Heart left ventricle (tissue), 16 donors: ENCODE data around the gene ZBTB40. TPM values are rescaled to one million over a fixed set of nuclear protein-coding genes. Genes with fewer than 3 reads are reported as not detected.

ENCODE experiments used
- ATAC-seq, 4 donors: fragments of 200-7000 bp; cut with Tn5 transposase; one replicate each; pipeline ENCODE4 v1.9.1; 2020 to 2022; ENCODE audit warnings: moderate library complexity in 4 of 4, mild to moderate bottlenecking in 3 of 4, moderate number of reproducible peaks in 1 of 4
- DNase-seq, 5 donors: peaks; one replicate each; pipeline ENCODE4 v3.0.0-alpha.2; 2020
- H3K27ac ChIP-seq, 12 donors: fragments of 200-600 bp; sonication (generic) in 4 of 12; one replicate each; pipeline versions ENCODE4 v1.5.0 to v1.8.0; 2016 to 2022; ENCODE audit warnings: mild to moderate bottlenecking in 2 of 12
- H3K27me3 ChIP-seq, 9 donors: fragments of 200-600 bp; sonication (generic) in 2 of 9; one replicate each; pipeline versions ENCODE4 v1.5.1 to v1.8.0; 2016 to 2022; ENCODE audit warnings: mild to moderate bottlenecking in 3 of 9
- H3K36me3 ChIP-seq, 9 donors: fragments of 200-600 bp; sonication (generic) in 2 of 9; one replicate each; pipeline versions ENCODE4 v1.5.0 to v1.8.0; 2018 to 2022; ENCODE audit warnings: mild to moderate bottlenecking in 2 of 9
- H3K4me1 ChIP-seq, 12 donors: fragments of 200-600 bp; sonication (generic) in 4 of 12; one replicate each; pipeline versions ENCODE4 v1.5.0 to v1.8.0; 2016 to 2022; ENCODE audit warnings: mild to moderate bottlenecking in 3 of 12
- H3K4me3 ChIP-seq, 12 donors: fragments of 200-600 bp; sonication (generic) in 4 of 12; one replicate each; pipeline versions ENCODE4 v1.5.0 to v1.8.0; 2017 to 2022; ENCODE audit warnings: mild to moderate bottlenecking in 9 of 12, moderate library complexity in 4 of 12
- H3K9me3 ChIP-seq, 12 donors: fragments of 200-600 bp; sonication (generic) in 4 of 12; one replicate each; pipeline versions ENCODE4 v1.5.0 to v1.8.0; 2016 to 2022; ENCODE audit warnings: mild to moderate bottlenecking in 1 of 12
- CTCF ChIP-seq, 12 donors: fragments of 200-600 bp; sonication (generic) in 4 of 12; IDR thresholded peaks; one replicate each; pipeline versions ENCODE4 v1.5.0 to v1.8.0; 2018 to 2022; ENCODE audit warnings: antibody characterized with exemption in 12 of 12, mild to moderate bottlenecking in 5 of 12
- POLR2A ChIP-seq, 2 donors: fragments of 450-650 bp; IDR thresholded peaks; one replicate each; pipeline ENCODE4 v1.6.1; 2017; ENCODE audit warnings: antibody characterized with exemption in 2 of 2, mild to moderate bottlenecking in 2 of 2, moderate library complexity in 2 of 2
- WGBS, 4 donors: extraction: QIAGEN DNeasy Blood & Tissue Kit in 2 of 4; methylation state at CpG; one replicate each; pipeline versions ENCODE4 v1.1.5 to v1.1.7; 2013 to 2018; 5-methylcytosine and 5-hydroxymethylcytosine counted together
- intact Hi-C, 10 donors: fragments of 100-400 bp; cut with DNase I; formaldehyde crosslinking; loops; one replicate each; pipeline versions ENCODE4 v1.11.1 to v1.14.2; 2022
- polyA plus RNA-seq, 2 donors: library from polyadenylated mRNA; stranded (reverse); fragments of 200-250 nt; gene quantifications; one replicate each; pipeline ENCODE4 v1.2.3, GENCODE V29; 2013
- total RNA-seq, 9 donors: library from RNA; depleted of rRNA in 2 of 9; stranded (reverse); fragments of >200 nt in 2 of 9; fragmentation: NEBNext Ultra II Directional in 3 of 9; extraction: Animal tissue kit (Norgen Biotek cat#: 25700) in 3 of 9; gene quantifications; one replicate each; pipeline versions ENCODE4 v1.1.0 to v1.2.4, GENCODE V29; 2016 to 2023
- donor health status: ischemic (EF 13 %, LVEDD 7.1; RV severe dilation, severe dysfunction).
- donor health status: healthy with polysubstance abuse.
- donor health status: DM: no; HTN: yes; CAD: no.
- donor health status: DM: no; HTN: no; CAD: no.
- donor health status: ischemic (EF 25% LVEDD 6.9; RV normal size, moderate dysfunction).
- donor health status: ischemic (EF 25% LVEDD 5.7; RV mildly dilated, moderate dysfunction).
- donor health status: healthy.
- donor health status: DM: yes; HTN: yes; CAD: no.
- donor health status: ischemic (EF 35%, LVEDD 5.7; RV mildly dilated, moderate dysfunction).
- donor health status: nonischemic (EF 11% LVEDD 7.7; RV severe dilation, severe dysfunction).
- donor health status: DM: yes; HTN: yes; CAD: no.
- donor health status: PGD.
- donor health status: ischemic (EF 29% LVEDD 5.4; RV normal size, mild dysfunction).
- donor health status: nonischemic (EF 23%, LVEDD 6.1; RV moderate dilation, normal function).

Gene ZBTB40
- total and polyA plus RNA-seq, 11 donors = 4.6 to 17.7 (median 15.1) TPM

GRCh38 chr1:22437573-22437972 lies 14.1 kb upstream of the ZBTB40 start:
- no peak for TF ChIP-seq CTCF (IDR thresholded peaks at IDR 0.05)
- TF ChIP-seq POLR2A (IDR thresholded peaks at IDR 0.05) = no peak
- peaks cover 0 to 2% (median 0%) of the 10 kb centered on the region in 9 donors for H3K27me3 ChIP-seq
- intact Hi-C loops = no loop called here
- peaks cover 0 to 28% (median 16%) of the 10 kb centered on the region in 12 donors for H3K9me3 ChIP-seq
- no peak for DNase-seq
- H3K27ac ChIP-seq = no peak overlapping the region
- H3K4me3 ChIP-seq = no peak overlapping the region
- peaks cover 0 to 6% (median 0%) of the 10 kb centered on the region in 12 donors for H3K4me1 ChIP-seq
- ATAC-seq = no peak
- WGBS, 4 donors = 90 to 93% (median 92%) methylated on average over 13 of the region's 13 CpGs
- no peaks in the 10 kb centered on the region for H3K36me3 ChIP-seq

GRCh38 chr1:22440582-22440981 lies 11.1 kb upstream of the ZBTB40 start:
- ATAC-seq (no peak), DNase-seq (no peak)
- Histone ChIP-seq H3K4me3 (no peak overlapping the region), H3K27me3 (no peaks in the 10 kb centered on the region), H3K9me3 (peaks cover 0 to 28% (median 16%) of the 10 kb centered on the region in 12 donors), H3K4me1 (peaks cover 0 to 11% (median 0%) of the 10 kb centered on the region in 12 donors), H3K27ac (no peak overlapping the region), H3K36me3 (no peaks in the 10 kb centered on the region)
- intact Hi-C loops = no loop called here
- TF ChIP-seq CTCF (IDR thresholded peaks at IDR 0.05) (no peak), POLR2A (IDR thresholded peaks at IDR 0.05) (no peak)

- TF ChIP-seq CTCF (IDR thresholded peaks at IDR 0.05) (no peak), POLR2A (IDR thresholded peaks at IDR 0.05) (no peak)
- no peak for DNase-seq
- intact Hi-C loops = no loop called here
- peak in 1 of 4 donors; percentile 33 for ATAC-seq
- Histone ChIP-seq H3K4me1 (peaks cover 0 to 17% (median 4%) of the 10 kb centered on the region in 12 donors), H3K4me3 (no peak overlapping the region), H3K36me3 (no peaks in the 10 kb centered on the region), H3K27ac (peak overlapping the region in 1 of 12 donors; percentile 9), H3K27me3 (no peaks in the 10 kb centered on the region), H3K9me3 (peaks cover 0 to 28% (median 16%) of the 10 kb centered on the region in 12 donors)
- 38 to 47% (median 43%) methylated on average over 5 of the region's 5 CpGs for WGBS, 4 donors
Observed at GRCh38 chr1:22442212-22442894, 9.3 kb upstream of the ZBTB40 start.

- intact Hi-C loops = no loop called here
- no peak for TF ChIP-seq POLR2A (IDR thresholded peaks at IDR 0.05)
- no peak for TF ChIP-seq CTCF (IDR thresholded peaks at IDR 0.05)
- DNase-seq (no peak), ATAC-seq (no peak)
- H3K4me3 ChIP-seq = no peak overlapping the region
- peak overlapping the region in 1 of 12 donors; percentile 8 for H3K27ac ChIP-seq
- H3K36me3 ChIP-seq = no peaks in the 10 kb centered on the region
- H3K27me3 ChIP-seq = no peaks in the 10 kb centered on the region
- WGBS, 4 donors = 42 to 60% (median 57%) methylated on average over 4 of the region's 4 CpGs
- H3K4me1 ChIP-seq = peaks cover 0 to 26% (median 12%) of the 10 kb centered on the region in 12 donors
- H3K9me3 ChIP-seq = peaks cover 0 to 26% (median 16%) of the 10 kb centered on the region in 12 donors
Observed at GRCh38 chr1:22443332-22443731, 8.3 kb upstream of the ZBTB40 start.
